SK-N-SH treated with all-trans-retinoic acid at 6 μM for 48 hours (cell line): ENCODE data around the gene VRTN.

ENCODE experiments used
- ATAC-seq: fragments of 200-7000 bp; cut with Tn5 transposase; 3 replicates; pipeline ENCODE4 v1.9.1; 2020; ENCODE audit warnings: mild to moderate bottlenecking, moderate library complexity
- ARNTL ChIP-seq: fragments of 450-650 bp; formaldehyde crosslinking; IDR thresholded peaks from 2 replicates; pipeline ENCODE4 v1.5.0; 2020; ENCODE audit warnings: low read depth, mild to moderate bottlenecking, moderate library complexity, borderline replicate concordance
- BACH2 ChIP-seq: fragments of 250-450 bp; sonication (Bioruptor Pico); IDR thresholded peaks from 2 replicates; pipeline ENCODE4 v1.9.0; 2021; ENCODE audit warnings: mild to moderate bottlenecking, borderline replicate concordance
- CSDC2 ChIP-seq: fragments of 250-450 bp; sonication (Bioruptor Pico); IDR thresholded peaks from 2 replicates; pipeline ENCODE4 v1.5.0; 2020; ENCODE audit warnings: mild to moderate bottlenecking, moderate library complexity
- ESRRG ChIP-seq: fragments of 250-450 bp; sonication (Bioruptor Pico); IDR thresholded peaks from 2 replicates; pipeline ENCODE4 v1.6.1; 2021; ENCODE audit warnings: mild to moderate bottlenecking
- GLIS3 ChIP-seq: fragments of 250-450 bp; sonication (Bioruptor Pico); IDR thresholded peaks from 2 replicates; pipeline ENCODE4 v1.5.0; 2020; ENCODE audit warnings: mild to moderate bottlenecking, moderate library complexity
- ISL1 ChIP-seq: fragments of 250-450 bp; sonication (Bioruptor Pico); IDR thresholded peaks from 2 replicates; pipeline ENCODE4 v2.1.2; 2022; ENCODE audit warnings: mild to moderate bottlenecking, moderate library complexity
- OSR1 ChIP-seq: fragments of 250-450 bp; sonication (Bioruptor Pico); IDR thresholded peaks from 2 replicates; pipeline ENCODE4 v1.8.0; 2022; ENCODE audit warnings: moderate library complexity, mild to moderate bottlenecking, inconsistent platforms
- PPARA ChIP-seq: fragments of 250-450 bp; sonication (Bioruptor Pico); IDR thresholded peaks from 2 replicates; pipeline ENCODE4 v1.5.0; 2020; ENCODE audit warnings: mild to moderate bottlenecking, borderline replicate concordance
- RARB ChIP-seq: fragments of 250-450 bp; sonication (Bioruptor Pico); IDR thresholded peaks from 2 replicates; pipeline ENCODE4 v1.8.0; 2021; ENCODE audit warnings: mild to moderate bottlenecking, moderate library complexity
- SNAI2 ChIP-seq: fragments of 250-450 bp; sonication (Bioruptor Pico); IDR thresholded peaks from 2 replicates; pipeline ENCODE4 v1.5.0; 2020; ENCODE audit warnings: mild to moderate bottlenecking, moderate library complexity
- TCF4 ChIP-seq: fragments of 250-450 bp; sonication (Bioruptor Pico); IDR thresholded peaks from 2 replicates; pipeline ENCODE4 v1.8.0; 2021; ENCODE audit warnings: mild to moderate bottlenecking, moderate library complexity, borderline replicate concordance
- TOX ChIP-seq: fragments of 250-450 bp; sonication (Bioruptor Pico); IDR thresholded peaks from 2 replicates; pipeline ENCODE4 v1.8.0; 2021; ENCODE audit warnings: mild to moderate bottlenecking, moderate library complexity, borderline replicate concordance
- ZFP3 ChIP-seq: fragments of 250-450 bp; sonication (Bioruptor Pico); IDR thresholded peaks from 2 replicates; pipeline ENCODE4 v1.5.0; 2020; ENCODE audit warnings: mild to moderate bottlenecking, moderate library complexity
- ZFP30 ChIP-seq: fragments of 450-650 bp; formaldehyde crosslinking; IDR thresholded peaks from 2 replicates; pipeline ENCODE4 v1.5.0; 2022; ENCODE audit warnings: mild to moderate bottlenecking, moderate library complexity
- ZNF565 ChIP-seq: fragments of 450-650 bp; formaldehyde crosslinking; conservative IDR thresholded peaks from 2 replicates; pipeline ENCODE4 v1.5.0; 2020; ENCODE audit warnings: low read depth, mild to moderate bottlenecking, moderate library complexity
- ZNF8 ChIP-seq: fragments of 450-650 bp; formaldehyde crosslinking; IDR thresholded peaks from 2 replicates; pipeline ENCODE4 v1.5.0; 2020; ENCODE audit warnings: mild to moderate bottlenecking, moderate library complexity
- TF ChIP-seq, protein P1 (sequence below): fragments of 250-450 bp; sonication (Bioruptor Pico); IDR thresholded peaks from 2 replicates; pipeline ENCODE4 v1.5.1; 2020; ENCODE audit warnings: low read depth, mild to moderate bottlenecking, moderate library complexity
- TF ChIP-seq, protein P2 (sequence below): fragments of 250-450 bp; sonication (Bioruptor Pico); IDR thresholded peaks from 2 replicates; pipeline ENCODE4 v1.5.1; 2021; ENCODE audit warnings: mild to moderate bottlenecking, moderate library complexity
- TF ChIP-seq, protein P3 (sequence below): fragments of 250-450 bp; sonication (Bioruptor Pico); IDR thresholded peaks from 2 replicates; pipeline ENCODE4 v1.8.0; 2021; ENCODE audit warnings: low read depth, mild to moderate bottlenecking, moderate library complexity, borderline replicate concordance
- TF ChIP-seq, protein P4 (sequence below): fragments of 250-450 bp; sonication (Bioruptor Pico); IDR thresholded peaks from 2 replicates; pipeline ENCODE4 v1.8.0; 2020; ENCODE audit warnings: mild to moderate bottlenecking, moderate library complexity, borderline replicate concordance
- TF ChIP-seq, protein P5 (sequence below): fragments of 250-450 bp; sonication (Bioruptor Pico); IDR thresholded peaks from 2 replicates; pipeline ENCODE4 v1.5.0; 2020; ENCODE audit warnings: mild to moderate bottlenecking, moderate library complexity

The VRTN gene

DNA sequence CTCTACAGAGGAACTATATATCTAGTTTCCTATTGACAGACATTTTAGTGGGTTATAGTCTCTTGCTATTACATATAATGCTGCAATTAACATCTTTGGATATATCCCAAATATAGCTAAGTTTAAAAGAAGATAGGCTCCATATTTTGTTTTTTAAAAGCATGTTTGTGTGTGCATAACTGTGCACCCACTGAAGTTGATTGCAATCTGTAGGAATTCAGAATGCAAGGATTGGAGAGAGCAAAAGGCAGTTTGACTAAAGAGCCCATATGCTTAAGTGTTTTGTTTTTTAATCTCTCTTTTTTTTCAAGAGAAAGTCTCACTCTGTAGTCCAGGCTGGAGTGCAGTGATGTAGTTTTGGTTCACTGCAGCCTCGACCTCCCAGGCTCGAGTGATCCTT, 36.1 kb upstream of the VRTN start:
- TF ChIP-seq ISL1 (no peak), OSR1 (CRISPR knock-in tag) (no peak), BACH2 (no peak), ESRRG (CRISPR knock-in tag) (no peak), GLIS3 (CRISPR knock-in tag) (no peak), ZNF8 (CRISPR knock-in tag) (no peak), TOX (no peak), ZFP3 (CRISPR knock-in tag) (no peak), CSDC2 (no peak)
- TF ChIP-seq, protein P1, sequence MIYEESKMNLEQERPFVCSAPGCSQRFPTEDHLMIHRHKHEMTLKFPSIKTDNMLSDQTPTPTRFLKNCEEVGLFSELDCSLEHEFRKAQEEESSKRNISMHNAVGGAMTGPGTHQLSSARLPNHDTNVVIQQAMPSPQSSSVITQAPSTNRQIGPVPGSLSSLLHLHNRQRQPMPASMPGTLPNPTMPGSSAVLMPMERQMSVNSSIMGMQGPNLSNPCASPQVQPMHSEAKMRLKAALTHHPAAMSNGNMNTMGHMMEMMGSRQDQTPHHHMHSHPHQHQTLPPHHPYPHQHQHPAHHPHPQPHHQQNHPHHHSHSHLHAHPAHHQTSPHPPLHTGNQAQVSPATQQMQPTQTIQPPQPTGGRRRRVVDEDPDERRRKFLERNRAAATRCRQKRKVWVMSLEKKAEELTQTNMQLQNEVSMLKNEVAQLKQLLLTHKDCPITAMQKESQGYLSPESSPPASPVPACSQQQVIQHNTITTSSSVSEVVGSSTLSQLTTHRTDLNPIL (CRISPR knock-in tag): no peak
- TF ChIP-seq, protein P2, sequence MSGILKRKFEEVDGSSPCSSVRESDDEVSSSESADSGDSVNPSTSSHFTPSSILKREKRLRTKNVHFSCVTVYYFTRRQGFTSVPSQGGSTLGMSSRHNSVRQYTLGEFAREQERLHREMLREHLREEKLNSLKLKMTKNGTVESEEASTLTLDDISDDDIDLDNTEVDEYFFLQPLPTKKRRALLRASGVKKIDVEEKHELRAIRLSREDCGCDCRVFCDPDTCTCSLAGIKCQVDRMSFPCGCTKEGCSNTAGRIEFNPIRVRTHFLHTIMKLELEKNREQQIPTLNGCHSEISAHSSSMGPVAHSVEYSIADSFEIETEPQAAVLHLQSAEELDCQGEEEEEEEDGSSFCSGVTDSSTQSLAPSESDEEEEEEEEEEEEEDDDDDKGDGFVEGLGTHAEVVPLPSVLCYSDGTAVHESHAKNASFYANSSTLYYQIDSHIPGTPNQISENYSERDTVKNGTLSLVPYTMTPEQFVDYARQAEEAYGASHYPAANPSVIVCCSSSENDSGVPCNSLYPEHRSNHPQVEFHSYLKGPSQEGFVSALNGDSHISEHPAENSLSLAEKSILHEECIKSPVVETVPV (CRISPR knock-in tag): no peak
- ATAC-seq: no peak

DNA sequence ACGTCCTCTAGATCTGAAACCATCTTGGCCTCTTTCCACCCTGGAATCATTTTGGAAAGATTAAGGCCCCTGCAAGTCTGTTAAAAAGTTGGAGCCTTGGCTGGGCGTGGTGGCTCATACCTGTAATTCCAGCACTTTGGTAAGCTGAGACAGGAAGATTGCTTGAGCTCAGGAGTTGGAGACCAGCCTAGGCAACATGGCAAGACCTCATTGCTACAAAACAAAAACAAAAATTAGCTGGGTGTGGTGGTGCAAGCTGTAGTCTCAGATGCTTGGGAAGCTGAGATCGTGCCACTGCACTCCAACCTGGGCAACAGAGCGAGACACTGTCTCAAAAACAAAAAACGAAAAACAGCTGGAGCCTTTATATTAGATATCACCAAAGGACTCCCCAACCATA, 34.7 kb upstream of the VRTN start:
- TF ChIP-seq SNAI2 (no peak), GLIS3 (CRISPR knock-in tag) (no peak), PPARA (CRISPR knock-in tag) (no peak), ZFP30 (CRISPR knock-in tag) (no peak), ZNF565 (CRISPR knock-in tag) (no peak), TCF4 (CRISPR knock-in tag) (no peak), BACH2 (no peak), ZNF8 (CRISPR knock-in tag) (no peak), CSDC2 (no peak), ARNTL (CRISPR knock-in tag) (no peak), RARB (CRISPR knock-in tag) (no peak), ISL1 (no peak), ZFP3 (CRISPR knock-in tag) (no peak), OSR1 (CRISPR knock-in tag) (no peak), TOX (no peak)
- TF ChIP-seq, protein P1 (CRISPR knock-in tag): no peak
- TF ChIP-seq, protein P3, sequence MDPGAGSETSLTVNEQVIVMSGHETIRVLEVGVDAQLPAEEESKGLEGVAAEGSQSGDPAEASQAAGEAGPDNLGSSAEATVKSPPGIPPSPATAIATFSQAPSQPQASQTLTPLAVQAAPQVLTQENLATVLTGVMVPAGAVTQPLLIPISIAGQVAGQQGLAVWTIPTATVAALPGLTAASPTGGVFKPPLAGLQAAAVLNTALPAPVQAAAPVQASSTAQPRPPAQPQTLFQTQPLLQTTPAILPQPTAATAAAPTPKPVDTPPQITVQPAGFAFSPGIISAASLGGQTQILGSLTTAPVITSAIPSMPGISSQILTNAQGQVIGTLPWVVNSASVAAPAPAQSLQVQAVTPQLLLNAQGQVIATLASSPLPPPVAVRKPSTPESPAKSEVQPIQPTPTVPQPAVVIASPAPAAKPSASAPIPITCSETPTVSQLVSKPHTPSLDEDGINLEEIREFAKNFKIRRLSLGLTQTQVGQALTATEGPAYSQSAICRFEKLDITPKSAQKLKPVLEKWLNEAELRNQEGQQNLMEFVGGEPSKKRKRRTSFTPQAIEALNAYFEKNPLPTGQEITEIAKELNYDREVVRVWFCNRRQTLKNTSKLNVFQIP (CRISPR knock-in tag): no peak
- TF ChIP-seq, protein P4, sequence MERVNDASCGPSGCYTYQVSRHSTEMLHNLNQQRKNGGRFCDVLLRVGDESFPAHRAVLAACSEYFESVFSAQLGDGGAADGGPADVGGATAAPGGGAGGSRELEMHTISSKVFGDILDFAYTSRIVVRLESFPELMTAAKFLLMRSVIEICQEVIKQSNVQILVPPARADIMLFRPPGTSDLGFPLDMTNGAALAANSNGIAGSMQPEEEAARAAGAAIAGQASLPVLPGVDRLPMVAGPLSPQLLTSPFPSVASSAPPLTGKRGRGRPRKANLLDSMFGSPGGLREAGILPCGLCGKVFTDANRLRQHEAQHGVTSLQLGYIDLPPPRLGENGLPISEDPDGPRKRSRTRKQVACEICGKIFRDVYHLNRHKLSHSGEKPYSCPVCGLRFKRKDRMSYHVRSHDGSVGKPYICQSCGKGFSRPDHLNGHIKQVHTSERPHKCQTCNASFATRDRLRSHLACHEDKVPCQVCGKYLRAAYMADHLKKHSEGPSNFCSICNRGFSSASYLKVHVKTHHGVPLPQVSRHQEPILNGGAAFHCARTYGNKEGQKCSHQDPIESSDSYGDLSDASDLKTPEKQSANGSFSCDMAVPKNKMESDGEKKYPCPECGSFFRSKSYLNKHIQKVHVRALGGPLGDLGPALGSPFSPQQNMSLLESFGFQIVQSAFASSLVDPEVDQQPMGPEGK (CRISPR knock-in tag): no peak
- TF ChIP-seq, protein P2 (CRISPR knock-in tag): no peak
- TF ChIP-seq, protein P5, sequence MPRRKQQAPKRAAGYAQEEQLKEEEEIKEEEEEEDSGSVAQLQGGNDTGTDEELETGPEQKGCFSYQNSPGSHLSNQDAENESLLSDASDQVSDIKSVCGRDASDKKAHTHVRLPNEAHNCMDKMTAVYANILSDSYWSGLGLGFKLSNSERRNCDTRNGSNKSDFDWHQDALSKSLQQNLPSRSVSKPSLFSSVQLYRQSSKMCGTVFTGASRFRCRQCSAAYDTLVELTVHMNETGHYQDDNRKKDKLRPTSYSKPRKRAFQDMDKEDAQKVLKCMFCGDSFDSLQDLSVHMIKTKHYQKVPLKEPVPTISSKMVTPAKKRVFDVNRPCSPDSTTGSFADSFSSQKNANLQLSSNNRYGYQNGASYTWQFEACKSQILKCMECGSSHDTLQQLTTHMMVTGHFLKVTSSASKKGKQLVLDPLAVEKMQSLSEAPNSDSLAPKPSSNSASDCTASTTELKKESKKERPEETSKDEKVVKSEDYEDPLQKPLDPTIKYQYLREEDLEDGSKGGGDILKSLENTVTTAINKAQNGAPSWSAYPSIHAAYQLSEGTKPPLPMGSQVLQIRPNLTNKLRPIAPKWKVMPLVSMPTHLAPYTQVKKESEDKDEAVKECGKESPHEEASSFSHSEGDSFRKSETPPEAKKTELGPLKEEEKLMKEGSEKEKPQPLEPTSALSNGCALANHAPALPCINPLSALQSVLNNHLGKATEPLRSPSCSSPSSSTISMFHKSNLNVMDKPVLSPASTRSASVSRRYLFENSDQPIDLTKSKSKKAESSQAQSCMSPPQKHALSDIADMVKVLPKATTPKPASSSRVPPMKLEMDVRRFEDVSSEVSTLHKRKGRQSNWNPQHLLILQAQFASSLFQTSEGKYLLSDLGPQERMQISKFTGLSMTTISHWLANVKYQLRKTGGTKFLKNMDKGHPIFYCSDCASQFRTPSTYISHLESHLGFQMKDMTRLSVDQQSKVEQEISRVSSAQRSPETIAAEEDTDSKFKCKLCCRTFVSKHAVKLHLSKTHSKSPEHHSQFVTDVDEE (CRISPR knock-in tag): no peak
- TF ChIP-seq, all 23 proteins: peak for 0
- no peak for ATAC-seq
